NK-92 (cell line): ENCODE measurements around the gene PRRC2A.

Source experiments
- DNase-seq: peaks from one replicate; lab custom pipeline; 2025; ENCODE audit not compliant: unreplicated experiment; lab: John Stamatoyannopoulos, UW

PRRC2A gene

DNA sequence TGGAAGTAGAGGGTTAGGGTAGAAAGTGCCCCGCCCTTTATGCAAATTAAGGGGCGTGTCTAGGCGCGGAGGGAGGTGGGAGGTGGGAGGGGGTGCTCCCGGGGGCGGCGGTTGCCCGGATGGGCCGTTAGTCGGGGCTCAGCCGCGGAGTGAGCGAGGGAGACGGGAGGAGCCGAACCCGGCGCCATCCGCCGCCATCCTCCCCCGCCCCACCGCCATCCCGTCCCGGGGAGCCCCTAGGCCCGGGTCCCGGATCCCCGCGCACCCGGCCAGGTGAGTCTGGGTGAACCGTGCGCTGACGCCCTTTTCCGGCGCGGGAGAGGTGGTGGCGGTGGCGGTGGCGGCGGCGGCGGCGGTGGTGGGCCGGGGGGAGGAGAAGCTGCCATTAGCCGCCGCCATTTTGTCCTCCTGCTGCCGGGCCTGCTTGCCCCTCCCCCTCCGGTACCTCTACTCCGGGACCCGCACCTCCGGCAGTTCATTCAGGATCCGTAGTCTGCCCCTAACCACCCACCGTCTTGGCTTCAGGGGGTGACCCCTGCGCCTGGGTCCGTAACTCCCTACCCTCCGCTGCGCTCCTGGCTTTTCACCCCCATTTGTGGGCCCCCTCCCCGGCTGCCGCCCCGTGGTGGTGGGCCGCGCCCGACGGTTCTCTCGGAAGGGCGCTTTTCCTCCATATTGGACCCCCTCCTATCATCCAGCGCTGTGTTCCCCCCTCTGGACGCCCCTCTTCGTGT lies at the start of gene PRRC2A:
TSS of gene PRRC2A (plus strand) at position 130 of the 734 bp plus-strand sequence. CDS start 2,075 bp downstream, outside the sequence.
- DNase-seq = no peak

DNA sequence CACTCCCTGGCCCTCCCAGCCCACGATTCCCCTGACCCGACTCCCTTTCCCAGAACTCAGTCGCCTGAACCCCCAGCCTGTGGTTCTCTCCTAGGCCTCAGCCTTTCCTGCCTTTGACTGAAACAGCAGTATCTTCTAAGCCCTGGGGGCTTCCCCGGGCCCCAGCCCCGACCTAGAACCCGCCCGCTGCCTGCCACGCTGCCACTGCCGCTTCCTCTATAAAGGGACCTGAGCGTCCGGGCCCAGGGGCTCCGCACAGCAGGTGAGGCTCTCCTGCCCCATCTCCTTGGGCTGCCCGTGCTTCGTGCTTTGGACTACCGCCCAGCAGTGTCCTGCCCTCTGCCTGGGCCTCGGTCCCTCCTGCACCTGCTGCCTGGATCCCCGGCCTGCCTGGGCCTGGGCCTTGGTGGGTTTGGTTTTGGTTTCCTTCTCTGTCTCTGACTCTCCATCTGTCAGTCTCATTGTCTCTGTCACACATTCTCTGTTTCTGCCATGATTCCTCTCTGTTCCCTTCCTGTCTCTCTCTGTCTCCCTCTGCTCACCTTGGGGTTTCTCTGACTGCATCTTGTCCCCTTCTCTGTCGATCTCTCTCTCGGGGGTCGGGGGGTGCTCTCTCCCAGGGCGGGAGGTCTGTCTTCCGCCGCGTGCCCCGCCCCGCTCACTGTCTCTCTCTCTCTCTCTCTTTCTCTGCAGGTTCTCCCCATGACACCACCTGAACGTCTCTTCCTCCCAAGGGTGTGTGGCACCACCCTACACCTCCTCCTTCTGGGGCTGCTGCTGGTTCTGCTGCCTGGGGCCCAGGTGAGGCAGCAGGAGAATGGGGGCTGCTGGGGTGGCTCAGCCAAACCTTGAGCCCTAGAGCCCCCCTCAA lies 48.2 kb upstream of the PRRC2A start, which contains the start of gene LTA:
TSS of gene LTA (plus strand) at position 249 of the 871 bp plus-strand sequence. CDS start at position 703, 454 bp downstream.
- DNase-seq = no peak

GRCh38 chr6:31573239-31574105 lies 47.0 kb upstream of the PRRC2A start:
- DNase-seq = no peak

GRCh38 chr6:31574106-31575061 lies 46.1 kb upstream of the PRRC2A start:
- DNase-seq = no peak

- DNase-seq = no peak
Observed at GRCh38 chr6:31575335-31575901, 45.1 kb upstream of the PRRC2A start, which contains the start of gene TNF. TSS of gene TNF (plus strand) at chr6:31575565. CDS start at chr6:31575742, 177 bp downstream.

- DNase-seq = no peak
Observed at GRCh38 chr6:31575952-31576685, 44.4 kb upstream of the PRRC2A start.

GRCh38 chr6:31576897-31577578 lies 43.5 kb upstream of the PRRC2A start:
- no peak for DNase-seq

- DNase-seq = no peak
Observed at GRCh38 chr6:31577579-31577966, 42.9 kb upstream of the PRRC2A start.

DNA sequence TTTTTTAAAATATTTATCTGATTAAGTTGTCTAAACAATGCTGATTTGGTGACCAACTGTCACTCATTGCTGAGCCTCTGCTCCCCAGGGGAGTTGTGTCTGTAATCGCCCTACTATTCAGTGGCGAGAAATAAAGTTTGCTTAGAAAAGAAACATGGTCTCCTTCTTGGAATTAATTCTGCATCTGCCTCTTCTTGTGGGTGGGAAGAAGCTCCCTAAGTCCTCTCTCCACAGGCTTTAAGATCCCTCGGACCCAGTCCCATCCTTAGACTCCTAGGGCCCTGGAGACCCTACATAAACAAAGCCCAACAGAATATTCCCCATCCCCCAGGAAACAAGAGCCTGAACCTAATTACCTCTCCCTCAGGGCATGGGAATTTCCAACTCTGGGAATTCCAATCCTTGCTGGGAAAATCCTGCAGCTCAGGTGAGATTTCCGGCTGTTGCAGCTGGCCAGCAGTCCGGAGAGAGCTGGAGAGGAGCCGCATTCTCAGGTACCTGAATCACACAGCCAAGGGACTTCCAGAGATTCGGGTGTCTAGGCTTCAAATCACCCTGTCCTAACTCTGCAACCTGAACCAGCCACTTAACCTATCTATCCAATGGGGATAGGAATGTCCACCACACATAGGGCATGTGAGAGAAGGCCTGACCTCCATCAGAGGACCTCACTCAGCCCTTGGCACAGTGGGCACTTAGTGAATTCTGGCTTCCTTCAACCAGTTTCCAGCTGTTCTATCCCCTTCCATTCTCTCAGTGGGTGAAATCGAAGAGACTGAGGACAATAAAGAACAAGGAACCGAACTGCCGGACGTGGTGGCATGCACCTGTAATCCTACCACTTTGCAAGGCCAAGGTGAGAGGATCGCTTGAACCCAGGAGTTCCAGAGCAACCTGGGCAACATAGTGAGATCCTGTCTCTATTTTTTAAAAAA lies 42.1 kb upstream of the PRRC2A start:
- DNase-seq = no peak

GRCh38 chr6:31579119-31579505 lies 41.4 kb upstream of the PRRC2A start:
- DNase-seq = no peak

DNA sequence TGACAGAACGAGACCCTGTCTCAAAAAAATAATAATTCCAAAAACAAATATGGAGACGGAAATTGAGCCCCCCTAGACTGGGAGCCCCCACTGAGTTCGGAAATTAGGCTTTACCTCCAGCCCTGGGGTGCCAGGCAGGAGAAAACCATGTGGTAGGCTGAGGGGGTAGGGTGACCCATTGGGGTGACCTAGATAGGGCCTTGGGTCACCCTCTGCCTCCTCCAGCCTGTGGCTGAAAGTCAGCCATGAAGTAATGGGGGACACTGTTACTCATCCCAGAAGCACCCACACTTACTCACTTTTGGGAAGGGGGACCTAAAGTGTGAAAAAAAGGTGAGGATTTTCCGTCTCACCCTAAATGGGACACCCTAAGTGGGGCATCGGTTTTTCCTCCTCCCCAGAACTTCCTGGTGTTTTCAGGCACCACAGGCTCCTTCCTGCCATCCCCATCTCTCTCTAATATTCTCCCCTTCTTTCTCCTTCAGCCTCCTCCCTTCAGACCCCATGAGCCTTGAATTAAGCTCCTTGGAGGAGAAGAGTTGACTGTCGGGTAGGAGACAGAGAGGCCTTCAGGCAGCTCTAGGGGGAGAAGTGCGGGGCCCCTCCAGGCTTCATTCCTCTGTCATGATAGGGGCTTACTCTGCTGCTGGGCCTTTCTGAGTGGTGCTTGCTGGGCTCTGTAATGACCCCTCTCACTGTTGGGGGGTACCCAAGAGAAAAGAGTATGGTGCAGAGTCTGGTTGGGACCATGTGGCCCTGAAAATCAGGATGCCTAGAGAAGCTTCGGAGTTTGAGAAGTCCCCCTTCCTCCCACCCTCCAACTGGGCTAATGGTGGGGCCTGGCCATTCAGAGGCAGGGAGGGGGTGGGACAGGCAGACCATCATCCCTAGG lies 40.7 kb upstream of the PRRC2A start:
- no peak for DNase-seq

DNA sequence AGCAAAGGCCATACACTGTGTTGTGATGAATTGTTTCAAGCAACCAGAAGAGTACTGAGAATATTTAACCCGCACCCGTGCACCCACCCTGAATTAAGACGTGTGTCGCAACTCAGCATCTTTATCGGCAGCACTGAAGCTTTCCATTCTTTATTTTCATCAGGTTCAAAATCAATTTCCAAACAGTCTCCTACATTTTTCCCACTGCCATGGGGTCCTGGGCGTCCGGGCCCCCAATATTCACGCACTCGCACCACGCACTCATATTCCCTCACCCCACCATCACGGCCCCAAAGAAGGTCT lies 40.1 kb upstream of the PRRC2A start:
- DNase-seq = no peak

GRCh38 chr6:31580807-31581433 lies 39.6 kb upstream of the PRRC2A start:
- no peak for DNase-seq

DNA sequence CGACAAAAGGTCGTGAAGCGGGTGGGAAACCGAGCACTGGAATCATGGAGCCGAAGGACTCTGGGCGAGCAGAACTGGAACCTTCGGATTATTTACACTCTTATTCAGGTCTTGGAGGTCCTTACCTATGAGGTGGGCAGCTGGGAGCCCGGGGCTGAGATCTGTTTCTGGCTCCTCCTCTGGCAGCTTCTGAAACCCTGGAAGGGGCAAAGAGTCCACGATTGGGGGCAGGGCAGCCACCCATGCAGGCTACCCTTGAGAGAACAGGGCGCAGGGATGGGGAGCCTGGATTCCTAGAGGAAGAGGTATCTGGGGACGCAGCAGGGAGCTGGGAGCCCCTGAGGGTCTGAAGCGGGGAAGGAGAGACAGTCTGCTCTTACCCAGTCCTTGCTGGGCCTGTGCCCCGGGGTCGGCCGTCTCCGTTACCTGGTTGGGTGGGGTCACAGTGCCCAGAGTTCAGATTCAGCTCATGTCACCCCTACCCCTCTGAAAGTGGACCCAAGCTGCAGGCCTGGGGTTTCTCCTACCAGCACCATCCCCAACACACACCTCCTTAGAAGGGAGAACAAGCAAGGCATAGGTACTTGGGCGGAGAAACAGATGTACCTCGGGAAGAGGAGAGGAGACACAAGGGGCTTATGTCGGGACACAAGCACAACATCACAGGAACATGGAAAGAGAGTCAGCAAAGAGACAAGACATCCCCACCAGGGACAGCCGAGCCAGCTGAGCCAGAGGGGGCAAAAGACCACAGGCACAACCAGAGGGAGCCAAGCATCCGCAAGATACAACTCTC lies 38.9 kb upstream of the PRRC2A start:
- no peak for DNase-seq

DNA sequence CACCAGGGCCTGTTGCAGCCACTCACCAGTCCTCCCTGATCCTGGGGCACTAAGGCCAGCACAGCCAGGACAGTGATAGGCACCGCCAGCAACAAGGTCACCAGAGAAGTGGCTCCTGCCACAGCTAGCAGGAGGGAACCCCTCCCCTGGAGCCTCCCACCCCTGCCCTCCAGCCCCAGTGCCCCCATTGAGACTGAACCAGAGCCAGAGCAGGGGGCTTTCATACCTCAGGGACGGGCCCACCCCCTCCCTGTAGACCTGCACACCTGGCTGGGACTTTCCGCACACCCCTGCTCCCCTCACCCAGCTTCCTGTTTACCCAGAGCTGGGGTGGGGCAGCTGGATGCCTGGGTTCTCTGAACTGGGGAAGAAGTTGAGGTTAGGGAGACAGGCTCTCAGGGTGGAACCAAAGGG lies 38.3 kb upstream of the PRRC2A start, which contains the start of gene LTB:
TSS of gene LTB (minus strand) at position 195 of the 414 bp plus-strand sequence. CDS start at position 188, 7 bp downstream.
- no peak for DNase-seq
